ENCODE measurements around the gene NCOA7.

Gene NCOA7

DNA sequence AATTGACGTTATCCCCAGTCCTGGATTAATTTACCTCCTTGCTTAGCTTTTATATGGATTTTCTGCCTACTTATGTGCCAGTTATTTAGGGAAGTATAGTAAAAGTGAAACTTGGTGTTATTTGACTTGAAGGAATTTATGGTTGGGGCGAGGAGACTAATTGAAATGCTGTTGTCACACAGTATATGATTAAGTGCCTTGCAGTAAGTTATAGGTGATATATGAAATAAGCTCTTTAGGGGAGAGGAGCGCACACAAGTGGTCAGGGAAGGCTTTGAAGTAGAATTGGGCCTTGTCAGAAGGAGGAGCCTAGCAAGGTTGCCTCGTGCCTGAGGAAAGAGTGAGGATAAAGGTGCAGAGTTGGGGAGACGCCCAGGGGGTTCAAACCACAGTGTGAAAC lies 20.5 kb downstream of the NCOA7 start:
- DNase-seq (ENCODE audit: low read depth in 2 of 2): no peak

DNA sequence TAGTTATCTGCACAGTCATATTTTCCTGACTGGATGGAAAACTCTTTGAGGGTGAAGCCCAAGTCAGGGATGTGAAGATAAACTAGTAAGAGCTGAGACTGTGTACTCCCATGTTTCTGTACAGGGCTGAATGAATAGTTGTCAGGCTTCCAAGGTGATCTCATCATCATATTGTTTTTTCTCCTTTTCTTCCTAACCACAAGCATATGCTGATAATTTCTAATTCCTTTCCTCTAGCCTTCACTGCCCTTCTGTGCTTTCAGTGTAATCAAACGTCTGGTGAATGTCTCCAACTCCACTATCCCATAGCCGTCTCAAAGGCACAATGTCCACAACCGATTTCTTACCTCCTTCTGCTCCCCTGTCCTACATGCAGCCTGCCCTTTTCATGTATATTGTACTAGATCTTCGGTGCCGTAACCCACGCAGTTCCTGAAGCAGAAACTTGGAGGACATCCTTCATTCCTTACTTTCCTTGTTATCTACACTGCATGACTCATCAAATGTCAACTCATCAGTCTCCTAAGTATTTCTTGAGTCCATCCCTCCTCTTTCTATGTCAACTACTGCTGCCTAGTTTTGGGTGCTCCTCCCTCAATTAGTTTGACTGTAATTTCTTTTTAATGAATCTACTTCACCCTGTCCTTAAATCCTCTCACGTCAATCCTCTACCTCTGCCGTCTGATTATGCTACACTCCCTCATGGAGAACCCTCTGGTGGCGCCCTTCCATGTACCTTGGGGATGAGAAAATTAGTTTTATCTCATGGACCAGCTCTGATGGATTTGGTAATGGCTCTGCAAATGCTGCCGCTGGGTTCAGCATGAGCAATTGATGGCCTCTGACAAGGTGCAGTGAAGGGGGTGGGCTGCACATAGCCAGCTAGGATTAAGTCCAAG lies 21.9 kb downstream of the NCOA7 start:
- no peak for DNase-seq (ENCODE audit: low read depth in 2 of 2)

DNA sequence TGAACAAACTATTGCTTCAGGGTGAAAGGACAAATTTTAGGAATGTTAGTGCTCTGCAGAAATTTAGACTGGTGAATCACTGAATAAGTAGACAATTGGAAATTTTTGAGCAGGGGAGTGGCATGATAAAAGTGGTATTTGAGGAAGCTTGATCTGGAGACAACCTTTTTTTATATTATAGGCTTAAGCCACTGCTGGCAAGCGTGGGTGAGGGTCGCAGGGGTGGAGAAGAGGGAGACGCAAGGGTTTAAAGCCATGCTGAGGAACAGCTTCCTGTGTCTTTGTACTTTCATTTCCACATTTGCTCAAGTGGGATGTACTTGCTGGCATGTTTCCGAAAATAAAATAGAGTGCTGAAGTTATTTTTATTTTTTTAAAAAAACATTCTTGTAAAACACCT lies 23.7 kb downstream of the NCOA7 start:
- DNase-seq (ENCODE audit: low read depth in 2 of 2): no peak

DNA sequence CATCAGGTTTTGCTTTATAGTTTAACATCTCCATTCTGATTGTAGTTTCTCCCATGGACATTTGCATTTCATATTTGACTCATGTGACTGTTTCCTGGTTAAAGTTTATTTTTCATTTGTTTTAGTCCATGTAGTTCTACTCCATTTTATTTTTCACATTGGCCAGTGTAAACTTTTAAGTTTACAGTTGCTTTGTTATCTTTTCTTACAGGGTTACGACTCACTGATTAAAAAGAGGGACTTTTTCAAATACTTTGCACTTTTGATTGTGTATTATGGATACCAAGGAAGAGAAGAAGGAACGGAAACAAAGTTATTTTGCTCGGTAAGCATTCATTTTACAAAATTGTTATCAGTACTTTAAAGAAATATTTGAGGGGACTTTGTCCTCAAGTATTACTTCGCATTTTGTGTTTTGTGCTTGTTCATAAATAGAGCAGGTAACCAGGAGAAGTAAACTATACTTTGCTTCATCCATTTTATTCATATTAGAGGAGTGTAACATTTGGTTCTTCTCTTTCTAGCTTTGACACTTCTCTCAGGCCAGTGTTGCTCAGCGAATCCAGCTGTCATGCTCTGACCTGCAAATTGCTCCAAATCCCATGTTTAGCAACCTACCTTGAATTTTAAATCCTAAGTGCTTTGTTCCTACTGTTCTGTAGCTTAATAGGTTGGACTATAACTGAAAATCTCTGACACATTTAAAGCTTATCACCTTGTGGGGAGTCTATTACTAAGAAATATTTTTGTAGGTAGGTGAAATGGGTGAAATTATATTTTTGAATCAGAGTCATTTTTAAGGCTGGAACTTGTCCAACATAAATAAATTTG lies 24.5 kb downstream of the NCOA7 start:
- DNase-seq (ENCODE audit: low read depth in 2 of 2): no peak

DNA sequence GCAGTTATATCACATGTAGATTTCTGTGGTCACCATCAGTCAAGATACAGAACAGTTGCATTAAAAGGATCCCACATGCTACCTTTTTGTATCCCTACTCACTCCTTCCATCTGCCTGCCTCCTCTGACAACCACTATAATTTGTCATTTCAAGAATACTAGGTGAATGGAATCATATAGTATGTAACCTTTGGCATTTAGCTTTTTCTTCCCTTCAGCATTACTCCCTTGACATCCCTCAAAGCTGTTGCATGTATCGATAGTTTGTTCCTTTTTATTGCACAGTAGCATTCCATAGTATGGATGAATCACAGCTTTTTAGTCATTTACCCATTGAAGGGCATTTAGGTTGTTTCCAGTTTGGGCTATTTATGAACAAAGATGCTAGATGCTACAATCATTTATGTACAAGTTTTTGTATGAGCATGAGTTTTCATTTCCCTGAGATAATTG lies 26.1 kb downstream of the NCOA7 start:
- no peak for DNase-seq (ENCODE audit: low read depth in 2 of 2)

DNA sequence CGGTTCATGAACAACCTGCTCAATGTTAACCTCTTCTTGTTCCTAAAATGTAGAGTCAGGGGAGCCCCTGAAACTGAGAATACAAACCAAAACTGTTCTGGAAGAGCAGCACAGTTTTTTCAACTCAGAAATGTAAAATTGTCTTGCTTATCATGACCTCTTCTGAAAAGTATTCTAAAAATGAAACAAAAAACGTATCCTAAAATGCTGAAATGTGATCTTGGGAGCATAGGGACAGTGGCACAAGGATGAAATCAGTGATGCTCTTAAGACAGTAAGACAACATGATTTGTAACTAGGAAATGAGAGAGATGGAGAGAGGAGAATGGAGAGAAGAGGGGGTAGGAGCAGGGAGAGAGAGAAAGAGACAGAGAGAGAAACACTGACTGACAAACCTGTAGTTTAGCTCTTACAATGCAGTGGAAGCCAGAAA lies 27.5 kb downstream of the NCOA7 start:
- DNase-seq (ENCODE audit: low read depth in 2 of 2): no peak

DNA sequence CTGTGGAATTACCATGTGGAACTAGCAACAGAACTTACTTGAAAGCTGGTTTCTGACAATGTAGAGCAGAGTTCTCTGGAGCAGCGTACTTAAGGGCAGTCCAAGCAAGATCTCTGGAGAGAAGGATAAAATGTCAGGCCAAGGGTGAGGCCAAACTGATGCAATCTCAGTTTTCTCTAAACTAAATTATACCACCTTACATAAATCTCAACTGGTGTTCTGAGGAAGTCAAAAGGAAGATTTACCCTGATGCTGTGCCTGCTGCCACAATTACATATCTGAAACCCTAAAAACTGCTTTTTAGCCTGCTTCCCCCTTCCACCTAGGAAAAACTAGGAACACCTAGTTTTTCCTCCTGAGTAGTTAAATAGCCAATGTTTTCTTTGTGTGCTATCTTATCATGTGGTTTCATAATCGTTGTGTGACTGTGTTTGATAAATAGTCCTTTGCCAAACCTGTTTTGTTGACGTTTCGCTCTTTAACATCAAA lies 28.1 kb downstream of the NCOA7 start:
- no peak for DNase-seq (ENCODE audit: low read depth in 2 of 2)

DNA sequence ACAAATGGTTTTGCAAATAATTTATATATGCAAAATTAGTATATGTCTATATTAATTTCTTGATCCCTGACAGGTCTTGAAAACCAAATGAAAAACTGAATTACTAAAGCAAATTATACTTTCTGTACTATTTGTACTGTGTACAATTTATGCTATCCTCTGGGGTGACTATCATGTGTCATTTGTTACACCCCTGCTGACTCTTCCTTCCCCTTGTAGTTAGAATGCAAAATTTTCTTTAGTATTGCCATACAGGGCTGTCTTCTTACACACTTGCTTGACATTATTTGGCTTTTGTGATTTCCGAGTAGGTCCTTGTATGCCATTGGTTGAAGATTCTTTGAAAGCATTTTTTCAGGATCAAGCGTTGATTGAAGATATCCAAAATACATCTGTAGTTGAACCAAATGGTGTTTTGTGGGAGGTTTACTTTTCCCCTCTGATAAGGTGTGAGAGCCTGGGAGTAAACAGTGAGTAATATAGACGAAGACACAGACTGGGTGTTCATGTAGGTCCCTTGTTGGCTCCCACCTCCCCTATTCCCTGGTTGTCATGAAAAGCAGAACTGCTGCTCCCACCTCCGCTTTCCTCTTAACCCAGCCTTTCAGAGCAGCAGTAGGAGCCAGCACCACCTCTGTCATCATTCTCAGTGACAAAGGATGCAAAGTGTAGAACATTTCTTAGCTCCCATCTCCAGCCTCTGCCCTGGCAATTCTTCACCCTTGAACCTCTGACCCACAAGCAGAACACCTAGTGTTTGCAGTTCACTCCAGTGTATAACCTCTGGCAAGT lies 29.0 kb downstream of the NCOA7 start:
- no peak for DNase-seq (ENCODE audit: low read depth in 2 of 2)

DNA sequence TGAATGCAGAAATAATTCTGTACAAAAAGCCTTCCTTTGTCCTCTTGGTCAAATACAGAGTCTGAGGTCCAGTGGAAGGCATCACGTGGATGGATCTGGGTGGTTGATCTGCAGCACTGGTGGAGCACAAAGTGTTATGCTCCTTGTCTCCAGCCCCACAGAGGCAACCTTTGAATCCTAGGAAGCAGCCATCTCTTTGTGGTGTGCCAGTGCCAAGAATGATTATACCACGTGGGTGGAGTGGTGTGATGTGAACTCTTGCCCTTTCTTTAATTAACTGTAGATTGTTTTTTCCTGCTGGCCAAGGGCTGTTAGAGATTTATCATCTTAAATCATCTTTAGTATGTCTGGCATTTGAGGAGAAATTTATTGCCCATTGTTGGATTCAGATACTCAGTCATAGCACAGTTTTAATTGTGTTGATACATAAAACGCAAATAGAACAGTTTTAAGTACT lies 31.1 kb downstream of the NCOA7 start:
- DNase-seq (ENCODE audit: low read depth in 2 of 2): no peak

DNA sequence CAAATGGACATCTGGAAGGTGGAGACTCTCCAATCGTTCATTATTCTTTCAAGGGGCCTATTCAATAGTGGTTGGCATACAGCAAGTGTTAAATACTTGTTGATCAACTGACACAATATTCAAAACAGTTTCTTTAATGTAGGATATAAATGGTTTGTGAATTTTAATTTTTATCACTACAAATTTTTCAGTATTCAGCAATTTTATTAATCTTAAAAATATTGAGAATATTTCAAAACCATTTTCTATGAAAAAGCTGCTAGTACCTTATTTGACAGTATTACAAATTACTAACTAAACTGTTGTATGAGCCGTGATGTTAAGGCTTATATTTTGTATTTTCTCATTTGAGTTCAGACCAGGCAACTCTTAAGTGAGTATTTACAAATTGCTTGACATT lies 32.4 kb downstream of the NCOA7 start:
- DNase-seq (ENCODE audit: low read depth in 2 of 2): no peak

DNA sequence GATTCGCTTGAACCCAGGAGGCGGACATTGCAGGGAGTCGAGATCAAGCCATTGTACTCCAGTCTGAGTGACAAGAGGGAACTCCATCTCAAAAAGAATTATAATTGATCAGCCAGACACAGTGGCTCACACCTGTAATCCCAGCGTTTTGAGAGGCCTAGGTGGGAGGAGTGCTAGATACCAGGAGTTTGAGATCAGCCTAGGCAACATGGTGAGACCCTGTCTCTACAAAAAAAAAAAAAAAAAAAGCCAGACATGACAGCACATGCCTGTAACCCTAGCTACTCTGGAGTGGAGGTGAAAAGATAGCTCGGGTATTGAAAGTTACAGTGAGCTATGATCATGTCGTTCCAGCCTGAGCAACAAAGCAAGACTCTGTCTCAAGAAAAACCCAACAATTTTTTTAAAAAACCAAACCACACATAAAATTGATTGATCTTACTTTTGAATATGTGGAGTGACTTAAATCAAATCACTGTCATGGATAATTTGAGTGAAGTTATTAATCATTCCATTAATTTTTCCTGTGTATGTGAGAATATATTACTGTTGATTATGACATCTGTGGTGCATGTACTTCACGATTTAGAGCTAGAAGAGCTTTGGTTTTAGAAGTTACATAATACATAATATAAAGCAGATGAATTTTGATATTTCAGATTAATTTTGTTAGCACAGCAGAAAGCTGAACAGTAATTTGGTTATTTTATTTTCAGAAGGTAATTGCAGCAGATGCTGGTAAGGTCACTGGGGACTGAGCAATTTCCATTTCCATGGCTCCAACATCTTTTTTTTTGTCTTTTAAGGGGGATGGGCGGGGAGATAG lies 34.4 kb downstream of the NCOA7 start:
- no peak for DNase-seq (ENCODE audit: low read depth in 2 of 2)

DNA sequence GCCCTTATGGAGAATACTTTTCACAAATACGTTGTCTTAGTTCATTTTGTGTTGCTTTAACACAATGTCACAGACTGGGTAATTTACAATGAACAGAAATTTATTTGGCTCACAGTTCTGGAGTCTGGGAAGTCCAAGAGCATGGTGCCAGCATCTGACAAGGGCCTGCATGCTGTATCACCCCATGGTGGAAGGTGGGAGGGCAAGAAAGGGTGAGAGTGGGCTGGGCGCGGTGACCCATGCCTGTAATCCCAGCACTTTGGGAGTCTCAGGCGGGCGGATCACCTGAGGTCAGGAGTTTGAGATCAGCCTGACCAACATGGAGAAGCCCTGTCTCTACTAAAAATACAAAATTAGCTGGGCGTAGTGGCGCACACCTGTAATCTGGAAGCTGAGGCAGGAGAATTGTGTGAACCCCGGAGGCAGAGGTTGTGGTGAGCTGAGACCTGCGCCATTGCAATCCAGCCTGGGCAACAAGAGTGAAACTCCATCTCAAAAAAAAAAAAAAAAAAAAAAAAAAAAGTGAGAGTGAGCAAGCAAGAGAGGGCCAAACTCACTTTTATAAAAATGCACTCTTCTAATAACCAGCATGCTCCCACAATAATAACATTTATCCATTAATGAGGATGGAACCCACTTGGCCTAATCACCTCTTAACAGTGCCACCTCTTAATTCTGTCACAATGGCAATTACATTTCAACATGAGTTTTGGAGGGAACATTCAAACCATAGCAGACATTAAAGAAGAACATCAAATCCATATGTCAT lies 36.1 kb downstream of the NCOA7 start:
- no peak for DNase-seq (ENCODE audit: low read depth in 2 of 2)

DNA sequence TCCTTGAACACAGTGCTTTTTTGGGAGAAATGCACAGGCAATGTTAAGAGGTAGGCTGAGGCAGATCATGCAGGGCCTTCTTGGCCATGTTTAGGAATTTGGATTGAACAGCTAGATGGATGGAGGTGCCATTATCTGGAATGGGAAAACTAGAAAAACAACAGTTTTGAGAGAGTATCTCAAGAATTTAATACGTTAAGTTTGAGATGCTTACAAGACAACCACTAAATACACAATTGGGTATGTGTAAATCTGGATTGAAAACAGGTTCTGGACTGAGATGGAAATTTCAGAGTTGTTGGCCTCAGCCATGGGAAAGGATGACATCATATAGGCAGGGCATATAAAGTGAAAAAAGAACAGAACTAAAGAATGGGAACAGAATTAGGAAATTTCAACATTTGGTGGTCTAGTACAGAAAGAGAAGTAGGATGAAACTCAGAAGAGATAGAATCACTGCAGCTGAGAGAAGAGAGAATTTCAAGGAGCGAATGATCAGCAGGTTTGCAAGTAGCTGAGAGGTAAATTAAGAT lies 37.1 kb downstream of the NCOA7 start:
- no peak for DNase-seq (ENCODE audit: low read depth in 2 of 2)

DNA sequence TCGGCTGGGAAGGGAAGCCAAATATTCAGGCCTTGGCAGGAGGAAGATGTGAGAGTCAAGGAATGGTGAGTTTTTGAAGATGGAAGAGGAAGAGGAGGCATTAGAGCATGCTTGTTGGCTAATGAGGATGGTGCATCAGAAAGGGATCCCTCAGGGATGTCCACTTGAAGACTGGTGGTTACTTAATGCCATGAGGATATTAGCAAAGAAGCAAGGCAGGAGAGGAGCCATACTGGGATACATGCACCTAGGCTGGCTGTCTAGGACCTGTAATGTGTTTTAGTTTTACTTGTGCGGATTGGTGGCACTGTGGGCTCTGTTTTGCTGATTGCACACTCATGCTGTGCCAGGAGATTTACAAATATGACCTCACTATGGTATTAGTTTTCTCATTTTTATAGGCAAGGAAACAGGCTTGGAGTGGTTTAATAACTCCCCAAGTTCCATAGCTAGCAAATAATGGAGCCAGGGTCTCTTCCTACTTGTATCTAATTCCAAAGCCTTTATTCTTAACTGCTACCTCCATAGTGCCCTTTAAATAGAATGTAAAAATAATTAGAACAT lies 37.8 kb downstream of the NCOA7 start:
- DNase-seq (ENCODE audit: low read depth in 2 of 2): no peak

DNA sequence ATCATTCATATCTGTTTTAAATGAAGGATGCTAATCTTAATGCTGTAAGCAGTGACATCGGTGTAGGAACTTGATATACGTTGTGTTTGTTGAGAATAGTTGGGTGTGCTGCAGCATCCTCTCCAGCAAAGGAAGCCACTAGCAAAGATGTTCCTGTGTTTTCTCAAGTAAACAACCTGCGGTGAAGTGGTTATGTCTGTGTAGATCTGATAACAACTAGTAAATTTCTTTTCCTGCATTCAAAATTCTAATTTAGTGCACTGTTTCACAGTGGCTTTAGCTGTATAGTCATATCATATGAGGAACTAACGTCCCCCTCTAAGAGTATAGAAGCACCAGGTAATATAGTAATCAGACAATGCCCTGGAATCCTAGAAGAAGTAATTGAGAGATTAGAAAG lies 38.7 kb downstream of the NCOA7 start:
- no peak for DNase-seq (ENCODE audit: low read depth in 2 of 2)

DNA sequence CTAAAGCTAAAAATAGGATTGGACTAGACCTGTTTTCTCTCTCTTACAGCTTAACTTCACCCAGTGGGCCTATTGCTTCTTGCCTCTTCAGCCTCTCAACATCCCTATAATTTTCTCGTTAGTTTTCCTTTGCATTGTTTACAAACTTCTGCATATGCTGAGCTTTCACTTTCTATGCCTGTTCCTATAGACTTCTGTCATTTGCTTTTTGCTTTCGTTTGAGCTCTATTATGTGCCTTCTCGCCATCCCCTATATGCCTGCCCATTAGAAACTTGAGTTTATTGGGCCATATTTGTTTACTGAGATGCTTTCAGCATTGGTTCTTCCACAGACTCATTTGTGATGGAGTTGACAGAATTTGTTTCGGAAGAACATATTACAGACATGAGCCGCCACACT lies 40.9 kb downstream of the NCOA7 start:
- DNase-seq (ENCODE audit: low read depth in 2 of 2): no peak

DNA sequence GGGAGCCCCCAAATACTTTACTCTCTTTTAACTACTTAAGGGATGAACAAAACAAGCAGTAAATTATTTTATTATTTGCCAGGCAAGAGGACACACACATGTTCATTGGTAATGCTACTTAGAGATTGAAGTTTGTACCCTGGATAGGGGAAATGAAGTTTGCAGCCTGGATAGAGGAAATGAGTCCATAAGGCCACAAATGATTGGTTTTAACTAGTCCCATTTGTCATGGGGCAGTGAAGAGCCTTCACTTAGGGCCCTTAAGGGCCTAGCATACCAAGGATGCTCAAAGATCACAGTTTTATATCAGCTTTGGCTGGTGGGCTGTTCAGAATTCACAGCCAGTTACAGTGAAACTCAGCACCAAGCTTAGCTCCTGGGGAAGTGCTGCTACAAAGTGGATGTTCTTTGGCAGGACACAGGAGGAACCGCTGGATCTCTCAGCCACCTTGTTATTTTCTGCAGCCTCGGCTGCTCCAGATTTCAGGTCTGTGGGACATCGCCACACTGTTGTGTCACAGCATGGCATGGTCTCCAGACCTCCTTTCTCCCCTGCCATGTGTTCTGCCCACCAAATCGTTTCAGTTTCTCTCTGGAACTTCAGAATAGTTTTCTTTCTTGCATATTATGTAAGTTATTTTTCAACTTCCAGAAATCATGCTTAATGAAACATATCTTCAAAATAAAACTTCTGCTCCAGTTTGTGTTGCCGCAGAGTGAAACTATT lies 41.8 kb downstream of the NCOA7 start:
- DNase-seq (ENCODE audit: low read depth in 2 of 2): no peak

DNA sequence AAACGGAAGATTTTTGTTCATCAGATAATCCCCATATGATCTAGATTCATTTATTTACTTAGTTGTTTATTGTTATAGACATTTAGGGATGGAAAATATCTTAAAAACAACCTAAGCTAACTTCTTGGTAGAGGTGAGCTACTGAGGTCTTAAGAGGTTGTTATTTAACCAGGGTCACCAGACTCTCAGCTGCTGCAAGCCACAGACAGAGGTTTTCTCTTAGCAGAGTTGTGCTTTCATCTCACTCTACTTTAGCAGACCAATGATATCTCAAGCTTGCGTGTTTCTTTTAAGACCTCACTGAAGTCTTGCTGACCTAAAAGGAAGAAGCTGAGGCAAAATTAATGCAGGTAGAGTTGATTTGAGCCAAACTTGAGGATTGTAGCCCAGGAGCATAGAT lies 43.6 kb downstream of the NCOA7 start:
- DNase-seq (ENCODE audit: low read depth in 2 of 2): no peak

DNA sequence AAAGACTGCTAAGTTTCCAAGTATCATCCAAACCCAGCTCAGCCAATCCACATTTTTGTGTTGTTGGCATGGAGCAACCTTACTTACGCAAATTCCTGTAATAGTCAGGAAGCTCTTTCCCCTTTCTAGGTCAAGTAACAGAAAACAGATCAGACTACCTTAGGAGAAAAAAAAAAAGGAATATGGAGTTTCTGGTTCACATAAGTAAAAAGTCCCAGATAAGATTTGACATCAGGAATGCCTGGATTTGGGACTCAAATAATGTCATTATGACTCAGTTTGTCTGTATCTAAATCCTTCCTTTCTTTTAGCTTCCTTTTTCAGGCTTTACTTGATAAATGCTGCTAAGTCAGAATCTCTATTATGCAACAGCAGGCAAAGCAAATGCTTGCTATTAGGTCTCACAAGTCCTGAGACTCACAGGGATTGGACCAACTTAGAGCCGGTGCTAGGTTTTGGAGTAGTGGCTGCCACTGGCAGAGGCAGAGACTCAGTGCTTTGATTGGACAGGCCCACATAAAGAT lies 44.5 kb downstream of the NCOA7 start:
- DNase-seq (ENCODE audit: low read depth in 2 of 2): no peak
